ENCODE measurements around the gene SNCG.
"Not testable (repeated sequence)": the region's sequence is repeated elsewhere in the genome, so short reads cannot be mapped to it uniquely, and the experiment has no call there.

The SNCG gene

DNA sequence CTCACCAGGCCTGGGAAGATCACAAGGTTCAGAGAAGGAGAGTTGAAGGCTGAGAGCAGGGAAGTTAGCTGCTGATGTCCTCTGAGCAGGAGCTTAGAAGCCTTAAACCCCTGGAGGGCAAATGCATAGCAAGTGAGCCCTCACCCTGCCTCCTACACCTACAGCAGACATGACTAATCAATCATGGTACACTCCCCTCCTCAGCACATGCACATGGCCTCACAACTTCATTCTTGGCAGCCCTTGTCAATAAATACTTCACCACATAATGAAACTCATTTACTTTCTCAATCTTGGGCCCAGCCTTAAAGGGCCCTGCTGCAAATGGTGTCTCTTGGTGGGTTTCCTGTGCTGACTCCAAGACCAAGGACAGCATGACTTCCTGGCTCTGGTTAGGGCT lies 13.9 kb upstream of the SNCG start:
- Histone ChIP-seq H3K9ac (ENCODE audit: low read length in 5 of 5) (peak overlapping the region in 1 of 5 donors; percentile 11), H3K36me3 (ENCODE audit: control insufficient read depth in 5 of 5, insufficient read depth in 5 of 5, low read length in 5 of 5) (peaks cover 0 to 52% (median 34%) of the 10 kb centered on the region in 5 donors), H3K4me1 (ENCODE audit: control insufficient read depth in 5 of 5, insufficient read depth in 5 of 5, low read length in 5 of 5) (peaks cover 12 to 57% (median 51%) of the 10 kb centered on the region in 5 donors), H3K4me3 (ENCODE audit: low read depth in 1 of 5, low read length in 5 of 5) (no peak overlapping the region), H3K27me3 (ENCODE audit: control insufficient read depth in 5 of 5, insufficient read depth in 4 of 5, low read length in 5 of 5) (no peaks in the 10 kb centered on the region), H3K27ac (ENCODE audit: low read depth, low read length) (peak overlapping the region; percentile 75), H3K9me3 (ENCODE audit: control insufficient read depth in 5 of 5, low read length in 5 of 5) (no peaks in the 10 kb centered on the region)

DNA sequence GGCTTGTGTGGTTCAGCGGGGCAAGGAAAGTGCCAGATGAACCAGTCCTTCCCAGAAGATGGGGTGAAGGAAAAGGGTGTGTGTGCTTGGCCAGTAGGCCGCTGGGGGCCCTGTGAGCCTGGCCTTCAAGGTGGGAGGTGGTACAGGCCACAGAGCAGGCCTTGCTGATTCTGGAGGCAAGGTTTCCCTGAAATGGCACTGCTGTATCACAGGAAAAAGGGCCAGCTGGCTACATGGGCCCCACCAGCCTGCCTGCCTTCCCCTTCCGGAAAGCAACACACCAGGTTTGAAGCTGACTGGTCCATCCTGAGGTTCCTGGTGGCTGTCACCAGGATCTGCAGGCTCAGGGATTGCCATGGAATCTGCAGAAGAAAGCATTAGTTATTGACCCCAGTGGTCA lies 13.5 kb upstream of the SNCG start:
- Histone ChIP-seq H3K4me1 (ENCODE audit: control insufficient read depth in 5 of 5, insufficient read depth in 5 of 5, low read length in 5 of 5) (peaks cover 12 to 53% (median 48%) of the 10 kb centered on the region in 5 donors), H3K4me3 (ENCODE audit: low read depth in 1 of 5, low read length in 5 of 5) (no peak overlapping the region), H3K9me3 (ENCODE audit: control insufficient read depth in 5 of 5, low read length in 5 of 5) (no peaks in the 10 kb centered on the region), H3K27me3 (ENCODE audit: control insufficient read depth in 5 of 5, insufficient read depth in 4 of 5, low read length in 5 of 5) (no peaks in the 10 kb centered on the region), H3K27ac (ENCODE audit: low read depth, low read length) (peak overlapping the region; percentile 75), H3K36me3 (ENCODE audit: control insufficient read depth in 5 of 5, insufficient read depth in 5 of 5, low read length in 5 of 5) (peaks cover 0 to 52% (median 34%) of the 10 kb centered on the region in 5 donors), H3K9ac (ENCODE audit: low read length in 5 of 5) (peak overlapping the region in 1 of 5 donors; percentile 11)

DNA sequence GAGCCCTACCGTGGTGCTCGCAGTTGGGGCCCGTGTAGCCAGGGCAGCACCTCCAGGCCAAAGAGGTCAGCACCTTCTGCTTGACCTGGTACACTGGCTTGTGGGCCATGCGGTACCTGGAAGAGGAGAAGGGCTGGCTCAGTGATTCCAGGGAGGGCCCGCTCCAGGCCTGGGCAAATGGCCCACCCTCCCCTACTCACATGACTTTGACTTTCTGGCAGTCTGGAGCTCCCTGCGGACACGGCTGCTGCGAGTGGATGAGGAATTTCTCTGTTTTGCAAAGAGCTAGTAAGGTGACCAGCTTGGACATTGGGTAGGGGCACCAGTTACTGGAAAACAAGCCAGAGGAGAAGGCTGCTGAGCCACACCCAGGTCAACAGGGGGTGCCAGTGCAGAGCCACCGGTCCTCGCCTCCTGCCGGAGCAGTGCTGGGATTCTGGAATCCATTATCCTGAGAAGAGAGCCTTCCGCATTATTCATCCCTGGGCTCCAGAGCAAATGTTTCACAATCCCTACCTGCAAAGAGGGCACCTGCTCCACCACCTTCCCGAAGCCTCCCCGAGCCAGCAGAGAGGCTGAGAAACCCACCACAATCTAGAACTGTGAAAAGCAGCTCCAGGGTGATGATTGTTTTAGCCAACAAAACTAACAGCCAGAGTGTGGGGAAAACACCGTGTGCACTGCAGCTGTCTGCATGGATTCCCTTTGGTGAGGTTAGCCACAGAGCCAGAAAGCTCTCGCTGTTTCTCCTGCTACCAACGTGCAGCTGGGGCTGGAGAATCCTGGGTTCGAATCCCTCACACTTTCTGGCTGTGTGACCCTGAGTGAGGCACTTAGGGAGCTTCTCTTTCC lies 12.8 kb upstream of the SNCG start:
- H3K27me3 ChIP-seq (ENCODE audit: control insufficient read depth in 5 of 5, insufficient read depth in 4 of 5, low read length in 5 of 5), result no peaks in the 10 kb centered on the region
- H3K9ac ChIP-seq (ENCODE audit: low read length in 5 of 5), result peak overlapping the region in 2 of 5 donors; percentile 22 to 41
- H3K27ac ChIP-seq (ENCODE audit: low read depth, low read length), result peak overlapping the region; percentile 75
- peaks cover 12 to 59% (median 52%) of the 10 kb centered on the region in 5 donors for H3K4me1 ChIP-seq (ENCODE audit: control insufficient read depth in 5 of 5, insufficient read depth in 5 of 5, low read length in 5 of 5)
- H3K9me3 ChIP-seq (ENCODE audit: control insufficient read depth in 5 of 5, low read length in 5 of 5), result no peaks in the 10 kb centered on the region
- H3K36me3 ChIP-seq (ENCODE audit: control insufficient read depth in 5 of 5, insufficient read depth in 5 of 5, low read length in 5 of 5), result peaks cover 0 to 49% (median 34%) of the 10 kb centered on the region in 5 donors
- H3K4me3 ChIP-seq (ENCODE audit: low read depth in 1 of 5, low read length in 5 of 5), result peak overlapping the region in 1 of 5 donors; percentile 4

DNA sequence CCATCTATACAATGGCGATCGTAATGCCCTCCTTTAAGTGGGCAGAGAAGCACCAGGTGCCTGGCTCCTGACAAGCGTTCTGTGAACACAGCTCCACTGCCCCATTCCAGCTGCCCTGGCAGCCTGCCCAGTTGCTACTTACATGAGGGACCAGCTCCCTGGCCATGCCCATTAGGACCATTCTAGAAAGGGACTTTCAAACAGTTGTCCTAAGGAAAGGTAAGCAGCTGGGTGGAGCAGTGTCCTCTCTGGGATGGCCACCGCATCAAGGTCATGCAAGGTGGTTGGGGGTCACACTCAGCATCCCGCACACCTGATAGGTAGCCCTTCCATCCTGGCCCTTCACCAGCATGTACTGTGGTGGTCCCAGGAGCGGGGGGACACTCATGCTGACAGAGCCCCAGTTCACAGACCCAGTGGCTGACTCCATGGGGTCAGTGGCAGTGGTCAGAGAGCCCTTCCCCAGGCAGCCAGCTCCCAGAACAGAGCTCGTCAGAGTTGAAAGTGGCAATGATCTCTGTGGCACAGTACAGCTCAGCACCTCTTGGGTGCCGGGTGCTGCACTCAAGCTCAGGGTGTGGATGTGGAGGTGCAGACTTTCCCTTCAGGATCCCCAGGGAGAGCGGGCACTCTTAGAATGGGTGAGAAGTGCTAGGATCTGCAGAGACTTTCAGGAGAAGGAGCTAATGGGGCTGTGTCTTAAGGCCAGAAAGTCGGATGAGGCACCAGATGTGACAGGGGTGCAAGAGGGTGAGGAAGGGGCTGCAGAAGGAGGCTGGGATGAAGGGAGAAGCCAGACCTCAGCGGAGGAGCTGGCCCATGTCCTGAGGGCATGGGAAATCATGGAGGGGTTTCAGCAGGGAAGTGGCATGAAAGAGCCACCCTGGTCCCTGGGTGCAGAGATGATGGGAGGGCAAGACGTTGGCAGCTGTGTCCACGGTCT lies 11.9 kb upstream of the SNCG start:
- Histone ChIP-seq H3K4me1 (ENCODE audit: control insufficient read depth in 5 of 5, insufficient read depth in 5 of 5, low read length in 5 of 5) (peaks cover 12 to 68% (median 60%) of the 10 kb centered on the region in 5 donors), H3K9ac (ENCODE audit: low read length in 5 of 5) (peak overlapping the region in 1 of 5 donors; percentile 41), H3K27ac (ENCODE audit: low read depth, low read length) (no peak overlapping the region), H3K4me3 (ENCODE audit: low read depth in 1 of 5, low read length in 5 of 5) (no peak overlapping the region), H3K27me3 (ENCODE audit: control insufficient read depth in 5 of 5, insufficient read depth in 4 of 5, low read length in 5 of 5) (no peaks in the 10 kb centered on the region), H3K36me3 (ENCODE audit: control insufficient read depth in 5 of 5, insufficient read depth in 5 of 5, low read length in 5 of 5) (peaks cover 0 to 44% (median 31%) of the 10 kb centered on the region in 5 donors), H3K9me3 (ENCODE audit: control insufficient read depth in 5 of 5, low read length in 5 of 5) (no peaks in the 10 kb centered on the region)

GRCh38 chr10:86947806-86948205 lies 10.6 kb upstream of the SNCG start:
- H3K9me3 ChIP-seq (ENCODE audit: control insufficient read depth in 5 of 5, low read length in 5 of 5); H3K4me3 ChIP-seq (ENCODE audit: low read depth in 1 of 5, low read length in 5 of 5); H3K27me3 ChIP-seq (ENCODE audit: control insufficient read depth in 5 of 5, insufficient read depth in 4 of 5, low read length in 5 of 5); H3K27ac ChIP-seq (ENCODE audit: low read depth, low read length); H3K9ac ChIP-seq (ENCODE audit: low read length in 5 of 5): not testable (repeated sequence)
- peaks cover 12 to 81% (median 55%) of the 10 kb centered on the region in 5 donors for H3K4me1 ChIP-seq (ENCODE audit: control insufficient read depth in 5 of 5, insufficient read depth in 5 of 5, low read length in 5 of 5)
- peaks cover 0 to 37% (median 25%) of the 10 kb centered on the region in 5 donors for H3K36me3 ChIP-seq (ENCODE audit: control insufficient read depth in 5 of 5, insufficient read depth in 5 of 5, low read length in 5 of 5)

- peaks cover 14 to 83% (median 53%) of the 10 kb centered on the region in 5 donors for H3K4me1 ChIP-seq (ENCODE audit: control insufficient read depth in 5 of 5, insufficient read depth in 5 of 5, low read length in 5 of 5)
- H3K27ac ChIP-seq (ENCODE audit: low read depth, low read length), result no peak overlapping the region
- H3K27me3 ChIP-seq (ENCODE audit: control insufficient read depth in 5 of 5, insufficient read depth in 4 of 5, low read length in 5 of 5), result no peaks in the 10 kb centered on the region
- peaks cover 0 to 13% (median 3%) of the 10 kb centered on the region in 5 donors for H3K36me3 ChIP-seq (ENCODE audit: control insufficient read depth in 5 of 5, insufficient read depth in 5 of 5, low read length in 5 of 5)
- H3K9me3 ChIP-seq (ENCODE audit: control insufficient read depth in 5 of 5, low read length in 5 of 5), result no peaks in the 10 kb centered on the region
- no peak overlapping the region for H3K4me3 ChIP-seq (ENCODE audit: low read depth in 1 of 5, low read length in 5 of 5)
- peak overlapping the region in 1 of 5 donors; percentile 22 for H3K9ac ChIP-seq (ENCODE audit: low read length in 5 of 5)
These were observed 8.1 kb upstream of the SNCG start for GRCh38 chr10:86950349-86950748.

DNA sequence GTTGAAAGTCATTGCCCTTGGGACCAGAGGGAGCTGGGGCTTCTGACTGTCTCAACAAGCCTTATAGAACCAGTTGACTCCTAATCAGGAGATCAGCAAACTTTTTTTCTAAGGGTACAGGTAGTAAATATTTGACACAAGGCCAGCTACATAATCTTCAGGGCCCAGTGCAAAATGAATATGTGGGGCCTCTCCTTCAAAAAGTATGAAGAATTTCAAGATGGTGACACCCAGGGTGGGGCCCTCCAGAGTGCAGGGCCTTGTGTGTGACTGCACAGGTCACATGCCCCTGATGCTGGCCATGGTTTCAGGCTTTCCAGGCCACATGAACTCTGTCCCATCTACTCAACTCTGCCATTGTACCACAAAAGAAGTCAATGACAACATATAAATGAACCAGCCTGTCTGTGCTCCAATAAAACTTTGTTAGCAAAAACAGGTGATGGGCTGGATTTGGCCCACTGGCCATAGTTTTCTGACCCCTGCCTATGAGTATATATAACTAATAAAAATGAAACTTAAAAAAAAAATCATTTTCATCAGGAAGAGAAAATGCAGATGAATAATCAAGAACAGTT lies 7.1 kb upstream of the SNCG start:
- Histone ChIP-seq H3K4me3 (ENCODE audit: low read depth in 1 of 5, low read length in 5 of 5) (no peak overlapping the region), H3K9ac (ENCODE audit: low read length in 5 of 5) (no peak overlapping the region), H3K27me3 (ENCODE audit: control insufficient read depth in 5 of 5, insufficient read depth in 4 of 5, low read length in 5 of 5) (no peaks in the 10 kb centered on the region), H3K27ac (ENCODE audit: low read depth, low read length) (peak overlapping the region; percentile 99), H3K4me1 (ENCODE audit: control insufficient read depth in 5 of 5, insufficient read depth in 5 of 5, low read length in 5 of 5) (peaks cover 12 to 81% (median 51%) of the 10 kb centered on the region in 5 donors), H3K9me3 (ENCODE audit: control insufficient read depth in 5 of 5, low read length in 5 of 5) (no peaks in the 10 kb centered on the region), H3K36me3 (ENCODE audit: control insufficient read depth in 5 of 5, insufficient read depth in 5 of 5, low read length in 5 of 5) (peaks cover 0 to 6% (median 3%) of the 10 kb centered on the region in 5 donors)

DNA sequence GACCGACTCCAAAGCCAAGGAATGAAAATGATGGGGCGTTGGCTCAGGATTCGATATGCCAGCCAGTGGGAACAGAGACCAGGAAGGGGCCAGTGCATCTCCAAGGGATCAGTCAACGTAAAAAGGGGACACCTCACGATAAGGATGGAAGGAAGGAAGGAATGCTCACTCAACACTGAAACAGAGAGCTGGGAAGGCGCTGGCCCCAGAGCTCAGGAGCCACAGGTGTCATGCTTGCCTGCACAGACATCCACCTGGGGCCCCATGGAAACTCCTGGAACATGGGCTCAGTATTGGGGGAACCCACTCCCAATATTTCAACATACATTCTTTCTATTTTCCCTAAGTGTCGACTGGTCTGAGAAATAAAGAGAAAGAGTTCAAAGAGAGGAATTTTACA lies 6.3 kb upstream of the SNCG start:
- Histone ChIP-seq H3K4me1 (ENCODE audit: control insufficient read depth in 5 of 5, insufficient read depth in 5 of 5, low read length in 5 of 5) (peaks cover 12 to 81% (median 51%) of the 10 kb centered on the region in 5 donors), H3K27ac (ENCODE audit: low read depth, low read length) (peak overlapping the region; percentile 99), H3K4me3 (ENCODE audit: low read depth in 1 of 5, low read length in 5 of 5) (peak overlapping the region in 1 of 5 donors; percentile 25)

DNA sequence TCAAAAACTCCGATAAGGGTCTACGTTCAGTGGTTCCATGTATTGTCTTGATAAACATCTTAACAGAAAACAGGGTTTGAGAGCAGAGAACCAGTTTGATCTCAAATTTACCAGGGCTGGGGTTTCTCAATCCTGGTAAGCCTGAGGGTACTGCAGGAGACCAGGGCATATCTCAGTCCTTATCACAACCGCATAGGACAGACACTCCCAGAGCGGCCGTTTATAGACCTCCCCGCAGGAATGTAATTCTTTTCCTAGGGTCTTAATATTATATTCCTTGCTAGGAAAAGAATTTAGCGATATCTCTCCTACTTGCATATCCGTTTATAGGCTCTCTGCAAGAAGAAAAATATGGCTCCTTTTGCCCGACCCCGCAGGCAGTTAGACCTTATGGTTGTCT lies 5.7 kb upstream of the SNCG start:
- Histone ChIP-seq H3K27ac (ENCODE audit: low read depth, low read length) (peak overlapping the region; percentile 99), H3K4me1 (ENCODE audit: control insufficient read depth in 5 of 5, insufficient read depth in 5 of 5, low read length in 5 of 5) (peaks cover 13 to 85% (median 57%) of the 10 kb centered on the region in 5 donors)
- not testable (repeated sequence) for H3K9ac ChIP-seq (ENCODE audit: low read length in 5 of 5); H3K9me3 ChIP-seq (ENCODE audit: control insufficient read depth in 5 of 5, low read length in 5 of 5); H3K27me3 ChIP-seq (ENCODE audit: control insufficient read depth in 5 of 5, insufficient read depth in 4 of 5, low read length in 5 of 5); H3K36me3 ChIP-seq (ENCODE audit: control insufficient read depth in 5 of 5, insufficient read depth in 5 of 5, low read length in 5 of 5); H3K4me3 ChIP-seq (ENCODE audit: low read depth in 1 of 5, low read length in 5 of 5)

More for the DNA sequence above, 6.3 kb upstream of the SNCG start:
- no peak overlapping the region for H3K9ac ChIP-seq (ENCODE audit: low read length in 5 of 5)
- H3K36me3 ChIP-seq (ENCODE audit: control insufficient read depth in 5 of 5, insufficient read depth in 5 of 5, low read length in 5 of 5), result no peaks in the 10 kb centered on the region
- H3K9me3 ChIP-seq (ENCODE audit: control insufficient read depth in 5 of 5, low read length in 5 of 5), result no peaks in the 10 kb centered on the region
- H3K27me3 ChIP-seq (ENCODE audit: control insufficient read depth in 5 of 5, insufficient read depth in 4 of 5, low read length in 5 of 5), result no peaks in the 10 kb centered on the region

All from subcutaneous abdominal adipose tissue (tissue), 5 donors.